Measurements from ENCODE around the gene ITPRIP.
A peak's percentile ranks its signal among the peaks of the same experiment; 100 is the strongest.

Gene ITPRIP

DNA sequence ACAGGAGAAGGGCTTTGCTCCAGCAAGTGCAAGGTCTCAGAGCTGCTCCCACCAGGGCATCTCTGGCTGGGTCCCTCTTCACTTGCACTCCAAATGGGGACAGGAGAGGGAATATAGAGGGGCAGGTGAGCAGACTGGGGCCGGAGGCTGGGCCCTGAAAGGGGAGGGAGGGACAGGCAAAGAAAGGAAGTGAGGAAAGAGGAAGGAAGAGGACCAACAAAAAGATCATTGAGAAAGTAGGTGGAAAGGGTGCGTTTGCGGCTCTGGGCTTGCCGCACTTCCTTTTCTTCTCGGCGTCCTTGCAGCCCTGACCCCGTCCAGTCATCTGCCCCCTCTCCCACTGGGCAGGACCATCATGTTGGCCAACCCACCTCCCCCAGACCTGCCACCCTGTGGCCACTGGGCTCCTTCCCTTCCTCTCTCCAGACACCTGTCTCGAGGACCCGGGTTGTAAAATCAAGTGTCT is 14.0 kb downstream of the ITPRIP start:
- peak overlapping the region; percentile 53 for H3K4me3 Mint-ChIP-seq
- H3K36me3 Mint-ChIP-seq (ENCODE audit: low read depth), result peaks cover 19% of the 10 kb centered on the region
- ATAC-seq, result no peak
- H3K4me1 Mint-ChIP-seq, result peaks cover 97% of the 10 kb centered on the region
- DNase-seq, result no peak
- no peaks in the 10 kb centered on the region for H3K27me3 Mint-ChIP-seq
- no peaks in the 10 kb centered on the region for H3K9me3 Mint-ChIP-seq
- H3K27ac Mint-ChIP-seq, result peak overlapping the region; percentile 69

DNA sequence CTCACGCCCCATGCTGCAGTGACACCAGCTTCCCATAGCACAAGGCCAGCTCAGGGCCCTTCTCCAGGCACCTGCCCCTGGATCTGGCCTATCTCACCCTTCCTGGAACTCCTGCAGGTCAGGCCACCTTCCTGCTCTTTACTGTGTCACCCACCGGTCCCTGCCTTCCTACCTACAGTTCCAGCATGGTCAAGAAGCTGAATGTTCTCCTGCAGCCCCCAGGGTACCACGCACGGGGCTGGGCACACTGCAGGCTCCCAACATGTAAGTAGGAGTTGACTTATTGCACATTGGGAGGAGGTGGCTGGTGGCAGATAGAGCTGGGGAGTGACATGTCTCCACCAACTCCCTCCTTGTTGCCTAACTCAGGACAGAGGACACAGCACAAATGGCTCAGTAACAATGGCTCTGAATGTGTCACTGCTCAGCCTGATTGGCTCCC is 14.5 kb downstream of the ITPRIP start:
- DNase-seq (no peak), ATAC-seq (no peak)
- Mint-ChIP-seq H3K9me3 (no peaks in the 10 kb centered on the region), H3K4me3 (peak overlapping the region; percentile 8), H3K27ac (peak overlapping the region; percentile 69), H3K27me3 (no peaks in the 10 kb centered on the region), H3K4me1 (peaks cover 96% of the 10 kb centered on the region), H3K36me3 (ENCODE audit: low read depth) (peaks cover 20% of the 10 kb centered on the region)

DNA sequence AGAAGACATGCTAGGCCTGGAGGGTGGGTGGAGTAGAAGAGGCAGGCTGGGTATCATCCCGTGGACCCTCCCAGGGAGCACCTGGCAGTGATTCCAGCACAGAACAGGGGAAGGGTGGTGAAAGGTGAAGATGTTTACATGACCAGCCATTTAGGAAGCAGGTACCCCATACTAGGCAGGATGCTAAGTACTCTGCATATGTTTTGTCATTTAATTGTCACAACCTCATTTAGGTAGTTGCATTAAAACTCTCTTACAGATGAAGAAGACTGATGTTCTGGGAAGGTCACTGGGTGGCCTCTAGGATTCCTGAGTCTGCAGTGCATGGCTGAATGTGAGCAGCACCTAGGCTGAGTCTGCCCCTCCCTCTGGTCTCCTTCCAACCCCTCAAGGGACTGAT is 15.2 kb downstream of the ITPRIP start:
- DNase-seq (no peak), ATAC-seq (no peak)
- Mint-ChIP-seq H3K4me1 (peaks cover 96% of the 10 kb centered on the region), H3K27ac (peak overlapping the region; percentile 76), H3K4me3 (peak overlapping the region; percentile 39), H3K9me3 (no peaks in the 10 kb centered on the region), H3K36me3 (ENCODE audit: low read depth) (peaks cover 21% of the 10 kb centered on the region), H3K27me3 (no peaks in the 10 kb centered on the region)

DNA sequence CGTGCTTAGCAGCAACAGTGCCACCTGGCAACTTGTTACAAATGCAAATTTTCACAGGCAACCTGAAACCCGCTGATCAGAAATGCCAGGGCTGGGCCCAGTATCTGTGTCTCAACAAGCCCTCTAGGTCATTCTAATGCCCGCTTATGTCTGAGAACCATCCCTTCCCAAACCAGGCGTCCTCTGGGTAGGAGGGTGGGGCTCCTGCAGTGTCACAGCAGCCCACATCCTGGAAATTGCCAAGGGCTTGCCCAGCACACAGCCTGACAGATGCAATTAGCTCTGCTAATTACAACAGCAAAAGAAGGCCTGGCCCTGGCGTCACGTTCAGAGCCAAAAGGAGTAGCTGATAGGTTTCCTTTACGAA is 15.9 kb downstream of the ITPRIP start:
- Mint-ChIP-seq H3K9me3 (no peaks in the 10 kb centered on the region), H3K4me1 (peaks cover 93% of the 10 kb centered on the region), H3K27ac (peak overlapping the region; percentile 76), H3K27me3 (no peaks in the 10 kb centered on the region), H3K36me3 (ENCODE audit: low read depth) (peaks cover 24% of the 10 kb centered on the region), H3K4me3 (peak overlapping the region; percentile 39)
- ATAC-seq (peak; percentile 18), DNase-seq (no peak)

DNA sequence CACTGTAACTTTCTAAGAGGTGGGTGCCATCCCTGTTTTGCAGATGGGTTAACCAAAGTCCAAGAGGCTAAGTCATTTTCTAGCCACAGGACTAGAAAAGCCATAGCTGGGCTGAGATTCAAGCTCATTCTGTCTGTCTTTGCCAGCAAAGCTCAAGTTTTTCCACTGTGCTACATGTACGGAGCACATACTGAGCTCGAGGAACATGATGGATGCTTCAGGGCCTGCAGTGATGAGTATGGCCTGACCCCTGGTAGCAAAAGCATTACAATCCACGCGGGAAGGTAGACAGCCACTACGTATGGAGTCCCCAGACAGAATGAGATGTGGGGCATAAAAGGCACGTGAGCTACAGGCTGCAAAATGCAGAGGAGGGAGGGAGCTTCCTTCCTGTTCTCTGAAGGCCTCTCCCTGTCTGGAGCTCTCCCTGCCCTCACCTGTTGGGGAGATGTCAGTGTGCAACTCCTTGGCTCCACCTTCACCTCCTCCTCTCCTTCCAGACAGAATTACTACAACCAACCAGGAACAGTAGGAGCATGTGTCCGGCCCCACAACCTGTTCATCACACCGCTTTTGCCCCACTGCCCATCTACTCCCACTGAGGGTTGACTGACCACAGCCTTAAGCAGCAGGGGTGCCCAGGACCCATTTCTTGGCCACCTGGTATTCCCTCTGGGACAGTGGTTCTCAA is 16.4 kb downstream of the ITPRIP start:
- peak overlapping the region; percentile 39 for H3K4me3 Mint-ChIP-seq
- peaks cover 87% of the 10 kb centered on the region for H3K4me1 Mint-ChIP-seq
- H3K9me3 Mint-ChIP-seq, result no peaks in the 10 kb centered on the region
- H3K36me3 Mint-ChIP-seq (ENCODE audit: low read depth), result peaks cover 24% of the 10 kb centered on the region
- no peak for ATAC-seq
- DNase-seq, result no peak
- peak overlapping the region; percentile 76 for H3K27ac Mint-ChIP-seq
- no peaks in the 10 kb centered on the region for H3K27me3 Mint-ChIP-seq

DNA sequence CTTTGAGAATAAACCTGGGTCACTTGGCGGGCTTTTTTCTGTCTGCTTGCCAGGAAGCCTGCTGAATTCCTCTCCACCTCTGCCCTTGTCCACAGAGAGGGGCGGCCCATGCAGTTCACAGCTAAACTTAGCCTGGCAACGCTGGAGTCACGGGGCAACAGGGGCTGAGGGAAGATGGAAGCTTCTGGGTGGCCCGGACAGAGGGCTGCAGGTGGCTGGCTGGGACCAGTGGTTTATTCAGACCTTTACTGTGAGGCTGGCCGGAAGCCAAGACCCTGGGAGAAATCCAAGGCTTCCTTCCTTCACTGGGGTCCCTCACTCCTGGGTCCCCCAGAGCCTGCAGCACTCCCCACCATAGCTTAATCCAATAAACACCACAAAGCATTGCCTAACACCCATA is 17.0 kb downstream of the ITPRIP start:
- peaks cover 23% of the 10 kb centered on the region for H3K36me3 Mint-ChIP-seq (ENCODE audit: low read depth)
- H3K27ac Mint-ChIP-seq, result peak overlapping the region; percentile 76
- ATAC-seq (no peak), DNase-seq (no peak)
- H3K27me3 Mint-ChIP-seq, result no peaks in the 10 kb centered on the region
- H3K9me3 Mint-ChIP-seq, result no peaks in the 10 kb centered on the region
- H3K4me1 Mint-ChIP-seq, result peaks cover 81% of the 10 kb centered on the region
- no peak overlapping the region for H3K4me3 Mint-ChIP-seq

DNA sequence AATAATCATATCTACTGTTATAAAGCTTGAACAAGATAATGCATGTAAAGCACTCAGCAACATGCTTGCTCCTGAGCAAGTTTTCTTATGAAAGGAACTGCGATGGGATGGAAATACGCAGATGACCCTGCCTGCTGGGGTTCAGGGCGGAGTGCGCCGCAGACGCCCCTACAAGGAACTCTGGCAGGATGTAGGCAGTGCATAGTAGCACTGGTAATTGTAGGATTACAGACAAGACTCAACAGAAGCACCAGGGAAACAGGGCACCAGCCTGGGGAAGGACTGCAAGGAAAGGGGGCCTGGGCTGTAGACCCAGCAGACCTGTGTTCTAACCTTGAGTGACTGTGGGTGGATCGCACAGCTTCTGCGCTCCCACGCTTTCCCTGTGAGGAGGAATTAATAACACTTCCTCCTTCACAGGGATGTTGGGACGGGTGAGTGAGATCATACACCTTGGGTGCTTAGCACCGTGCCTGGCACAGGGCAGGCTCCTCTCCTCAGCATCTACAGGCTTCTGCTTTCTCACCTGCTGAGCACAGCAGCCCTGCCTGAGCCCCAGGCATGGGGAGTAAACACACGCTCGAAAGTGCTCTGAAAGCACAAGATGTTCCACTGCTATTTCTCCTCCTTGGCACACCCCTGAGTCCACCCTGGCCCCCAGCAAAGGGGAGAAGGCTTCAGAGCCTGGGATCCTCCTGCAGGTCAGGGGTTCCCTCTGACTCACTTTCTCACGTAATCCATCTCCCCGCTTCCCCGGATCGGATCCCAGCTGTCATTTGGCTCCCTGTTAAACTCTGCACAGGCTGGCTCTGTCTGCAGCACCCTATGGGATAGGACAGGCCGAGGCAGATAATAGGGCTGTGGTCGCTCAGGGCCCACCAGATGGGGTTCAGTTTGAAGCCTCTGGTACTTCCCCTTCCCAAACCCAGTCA is 19.2 kb downstream of the ITPRIP start:
- Mint-ChIP-seq H3K27me3 (no peaks in the 10 kb centered on the region), H3K9me3 (no peaks in the 10 kb centered on the region), H3K36me3 (ENCODE audit: low read depth) (peaks cover 13% of the 10 kb centered on the region), H3K27ac (no peak overlapping the region), H3K4me1 (peaks cover 60% of the 10 kb centered on the region), H3K4me3 (no peak overlapping the region)
- no peak for ATAC-seq
- DNase-seq, result no peak

DNA sequence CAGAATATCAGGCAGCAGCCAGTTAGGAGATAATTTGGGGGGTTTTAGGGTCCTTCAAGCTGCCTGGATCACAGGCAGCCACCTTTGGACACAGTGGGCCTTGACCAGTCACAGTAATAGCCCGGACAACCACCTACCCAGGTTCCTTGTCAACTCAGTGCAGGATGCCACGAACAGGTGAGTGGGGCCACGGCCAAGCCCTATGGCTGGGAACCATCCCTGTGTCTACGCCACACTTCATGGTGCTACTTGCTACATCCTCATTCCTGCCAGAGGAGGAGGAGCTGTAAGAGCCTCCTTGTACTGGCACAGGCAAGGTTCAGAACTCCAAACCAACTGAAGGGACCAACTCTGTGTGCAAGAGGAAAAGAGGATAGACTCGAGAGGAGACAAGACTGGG is 19.9 kb downstream of the ITPRIP start:
- H3K27me3 Mint-ChIP-seq, result no peaks in the 10 kb centered on the region
- no peak overlapping the region for H3K27ac Mint-ChIP-seq
- no peak for DNase-seq
- no peak for ATAC-seq
- H3K36me3 Mint-ChIP-seq (ENCODE audit: low read depth), result peaks cover 17% of the 10 kb centered on the region
- no peaks in the 10 kb centered on the region for H3K9me3 Mint-ChIP-seq
- H3K4me1 Mint-ChIP-seq, result peaks cover 52% of the 10 kb centered on the region
- no peak overlapping the region for H3K4me3 Mint-ChIP-seq

DNA sequence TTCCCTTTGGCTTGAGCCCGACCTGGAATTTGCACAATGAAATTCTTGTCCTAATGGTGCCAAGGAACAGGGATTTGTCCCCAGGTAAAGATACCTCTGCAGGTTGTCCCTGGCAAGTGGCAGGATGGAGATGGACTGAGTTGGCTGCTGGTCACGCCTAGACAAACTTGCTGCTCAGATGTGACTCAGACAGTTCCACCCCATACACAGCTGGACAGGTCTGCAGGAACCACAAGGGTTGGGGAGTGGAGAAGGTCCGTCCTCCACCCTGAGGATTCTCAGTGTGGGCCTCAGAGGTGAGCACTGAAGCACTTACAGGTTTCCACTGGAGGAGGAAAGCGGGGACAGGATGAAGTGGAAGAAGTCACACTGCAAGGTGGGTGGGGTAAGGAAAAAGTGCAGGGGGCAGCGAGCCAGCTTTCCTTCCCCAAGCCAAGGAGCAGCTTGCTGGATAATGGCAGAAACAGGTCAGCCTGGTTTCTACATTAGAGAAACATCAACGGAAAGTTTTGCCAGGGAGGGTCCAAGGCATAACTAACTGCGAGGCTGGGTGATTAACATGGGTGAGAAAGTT is 20.5 kb downstream of the ITPRIP start:
- no peak overlapping the region for H3K27ac Mint-ChIP-seq
- H3K9me3 Mint-ChIP-seq, result no peaks in the 10 kb centered on the region
- peaks cover 50% of the 10 kb centered on the region for H3K4me1 Mint-ChIP-seq
- no peak for ATAC-seq
- H3K4me3 Mint-ChIP-seq, result no peak overlapping the region
- no peaks in the 10 kb centered on the region for H3K27me3 Mint-ChIP-seq
- no peak for DNase-seq
- peaks cover 20% of the 10 kb centered on the region for H3K36me3 Mint-ChIP-seq (ENCODE audit: low read depth)

DNA sequence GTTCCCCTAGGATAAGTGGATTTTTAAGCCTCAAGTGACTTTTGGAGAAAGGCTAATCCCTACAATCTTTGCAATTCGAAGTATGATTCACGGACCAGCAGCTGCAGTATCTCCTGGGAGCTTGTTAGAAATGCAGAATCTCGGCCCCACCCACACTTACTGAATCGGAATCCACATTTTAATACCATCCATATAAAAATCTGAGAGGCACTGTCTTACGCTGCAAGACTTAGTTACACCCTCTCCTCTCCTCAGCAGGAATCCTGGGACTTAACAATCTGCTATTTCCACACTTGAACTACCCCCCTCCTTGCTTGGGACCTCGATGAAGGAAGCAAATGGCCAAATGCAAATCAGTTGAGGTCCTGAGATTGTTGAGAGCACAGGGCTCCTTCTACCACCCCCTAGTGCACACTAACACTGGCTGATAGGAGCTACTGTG is 21.0 kb downstream of the ITPRIP start:
- ATAC-seq (no peak), DNase-seq (no peak)
- no peak overlapping the region for H3K27ac Mint-ChIP-seq
- H3K27me3 Mint-ChIP-seq, result no peaks in the 10 kb centered on the region
- H3K4me1 Mint-ChIP-seq, result peaks cover 44% of the 10 kb centered on the region
- peaks cover 23% of the 10 kb centered on the region for H3K36me3 Mint-ChIP-seq (ENCODE audit: low read depth)
- no peak overlapping the region for H3K4me3 Mint-ChIP-seq
- no peaks in the 10 kb centered on the region for H3K9me3 Mint-ChIP-seq

DNA sequence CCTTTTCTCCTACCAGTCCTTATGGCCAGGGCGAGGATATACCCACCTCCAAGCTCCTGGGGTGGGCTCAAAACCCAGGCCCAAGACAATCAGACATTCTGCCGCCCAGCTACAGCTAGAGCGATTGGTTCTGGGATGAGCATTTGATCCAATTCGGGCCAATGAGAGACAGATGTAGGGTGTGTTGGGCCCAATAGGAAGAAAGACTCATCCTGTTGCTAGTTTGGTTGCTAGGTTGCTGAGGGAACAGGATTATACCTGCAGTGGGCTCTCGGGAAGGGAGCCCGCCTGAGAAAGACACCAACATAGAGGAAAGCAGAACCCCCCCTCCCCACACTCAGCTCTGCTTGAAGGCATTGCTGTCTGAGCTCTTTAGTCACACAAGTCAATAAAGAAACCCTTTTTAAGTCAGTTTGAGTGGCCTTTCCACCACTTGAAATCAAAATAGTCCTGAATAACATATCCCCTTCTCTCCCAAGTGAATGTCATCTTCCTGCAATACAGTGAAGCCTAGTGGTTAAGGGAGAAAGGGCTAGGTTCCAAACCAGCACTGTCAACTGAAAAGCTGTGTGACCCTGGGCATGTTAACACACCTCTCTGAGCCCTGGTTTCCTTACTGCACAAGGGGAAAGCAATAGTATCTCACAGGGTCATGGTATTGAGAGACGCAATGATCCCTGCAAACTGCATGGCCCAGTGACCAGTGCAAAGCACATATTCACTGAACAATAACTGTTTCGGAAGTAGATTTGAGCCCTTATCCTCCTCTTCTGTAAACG is 21.8 kb downstream of the ITPRIP start:
- H3K9me3 Mint-ChIP-seq, result no peaks in the 10 kb centered on the region
- H3K4me3 Mint-ChIP-seq, result no peak overlapping the region
- DNase-seq, result no peak
- H3K27me3 Mint-ChIP-seq, result no peaks in the 10 kb centered on the region
- peaks cover 37% of the 10 kb centered on the region for H3K4me1 Mint-ChIP-seq
- ATAC-seq, result no peak
- H3K36me3 Mint-ChIP-seq (ENCODE audit: low read depth), result peaks cover 25% of the 10 kb centered on the region
- H3K27ac Mint-ChIP-seq, result no peak overlapping the region

DNA sequence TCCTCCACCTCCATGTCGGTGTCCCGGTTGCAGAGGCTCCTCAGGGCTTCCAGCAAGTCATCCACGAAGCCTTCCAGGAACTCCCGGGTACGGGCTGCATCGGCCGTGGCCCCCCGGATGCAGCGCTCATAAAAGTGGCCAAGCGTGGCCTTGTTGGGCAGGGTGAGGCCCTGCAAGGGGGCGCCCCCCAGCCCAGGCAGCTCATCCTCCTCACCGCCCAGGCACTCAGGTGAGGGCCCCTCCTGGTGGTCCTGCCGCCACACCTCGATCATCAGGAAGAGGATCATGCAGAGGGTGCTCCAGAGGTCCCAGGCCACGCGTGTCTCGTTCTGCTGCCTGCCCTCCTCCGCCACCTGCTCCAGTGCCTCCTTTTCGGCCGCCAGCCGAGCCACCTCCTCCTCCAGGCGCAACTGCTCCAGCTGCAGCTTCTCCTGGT is 22.8 kb downstream of the ITPRIP start:
- DNase-seq (no peak), ATAC-seq (no peak)
- H3K4me1 Mint-ChIP-seq, result peaks cover 31% of the 10 kb centered on the region
- no peaks in the 10 kb centered on the region for H3K9me3 Mint-ChIP-seq
- H3K27ac Mint-ChIP-seq, result no peak overlapping the region
- no peak overlapping the region for H3K4me3 Mint-ChIP-seq
- peaks cover 31% of the 10 kb centered on the region for H3K36me3 Mint-ChIP-seq (ENCODE audit: low read depth)
- H3K27me3 Mint-ChIP-seq, result no peaks in the 10 kb centered on the region

DNA sequence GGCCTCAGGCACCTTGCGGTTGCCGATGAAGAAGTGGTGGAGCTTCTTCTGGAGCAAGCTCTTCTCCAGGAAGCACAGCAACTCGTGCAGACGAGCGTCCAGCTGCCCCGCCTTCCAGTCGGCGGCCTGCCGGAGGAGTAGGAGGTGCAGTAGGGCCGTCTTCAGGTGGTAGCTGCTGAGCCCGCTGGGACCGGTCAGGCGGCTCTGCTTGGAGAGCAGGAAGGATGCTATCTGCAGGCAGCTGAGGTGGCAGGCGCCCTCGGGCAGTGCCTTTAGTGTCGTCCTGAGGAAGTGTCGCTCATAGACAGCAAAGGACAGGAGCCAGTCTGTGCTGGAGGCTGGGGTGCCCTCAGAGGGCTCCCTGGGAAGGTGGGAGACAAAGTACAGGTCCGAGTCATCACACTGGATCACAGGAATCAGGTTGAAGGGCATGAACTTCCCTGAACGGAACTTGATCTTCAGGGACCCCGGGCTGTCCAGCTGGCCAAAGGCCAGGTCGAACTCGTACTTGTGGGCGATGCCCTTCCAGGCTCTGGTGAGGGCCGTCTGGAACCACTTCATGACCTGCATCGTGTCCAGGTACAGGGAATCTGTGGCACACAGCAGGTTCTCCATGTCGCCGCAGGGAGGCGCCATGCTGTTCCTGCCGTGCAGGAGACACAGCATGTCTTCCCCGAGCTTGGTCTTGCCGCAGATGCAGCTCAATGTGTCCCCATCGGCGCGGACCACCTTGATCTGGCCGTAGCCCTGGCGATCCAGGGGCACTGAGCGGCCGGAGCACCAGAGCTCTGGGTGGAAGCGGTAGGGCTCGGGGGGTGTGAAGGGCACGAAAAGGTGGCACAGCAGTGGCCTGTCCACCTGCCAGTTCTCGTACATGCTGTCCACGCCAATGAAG is 23.4 kb downstream of the ITPRIP start:
- ATAC-seq, result no peak

More for the DNA sequence above, 23.4 kb downstream of the ITPRIP start:
- no peak for DNase-seq
- H3K4me3 Mint-ChIP-seq, result no peak overlapping the region
- peaks cover 37% of the 10 kb centered on the region for H3K36me3 Mint-ChIP-seq (ENCODE audit: low read depth)
- no peaks in the 10 kb centered on the region for H3K9me3 Mint-ChIP-seq
- no peak overlapping the region for H3K27ac Mint-ChIP-seq
- H3K27me3 Mint-ChIP-seq, result no peaks in the 10 kb centered on the region
- peaks cover 31% of the 10 kb centered on the region for H3K4me1 Mint-ChIP-seq
